ENCODE measurements around the gene NPTX1.

NPTX1 gene

DNA sequence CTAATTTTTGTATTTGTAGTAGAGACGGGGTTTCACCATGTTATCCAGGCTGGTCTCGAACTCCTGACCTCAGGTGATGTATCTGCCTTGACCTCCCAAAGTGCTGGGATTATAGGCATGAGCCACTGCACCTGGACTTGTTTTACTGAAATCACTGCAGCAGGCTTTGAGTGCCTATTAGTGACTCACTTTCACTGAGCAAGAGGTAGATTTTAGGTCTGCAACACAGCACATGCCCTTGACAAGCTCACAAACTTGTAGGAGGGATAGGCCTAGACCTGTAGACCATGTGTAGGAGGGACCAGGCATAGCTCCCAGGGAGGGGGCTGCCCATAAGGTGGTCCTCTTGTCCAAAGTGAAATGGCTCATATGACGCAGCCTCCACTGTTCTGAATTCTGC lies 41.2 kb upstream of the NPTX1 start:
- H3K9me3 ChIP-seq (ENCODE audit: control extremely low read depth in 1 of 5, control insufficient read depth in 4 of 5, insufficient read depth in 2 of 5, low read depth in 1 of 5, low read length in 4 of 5), result no peaks in the 10 kb centered on the region
- no peak overlapping the region for H3K27ac ChIP-seq (ENCODE audit: insufficient read depth in 1 of 2, low read depth in 1 of 2, low read length in 2 of 2, poor library complexity in 1 of 2, severe bottlenecking in 2 of 2)
- CTCF ChIA-PET, result no interaction called here
- no peaks in the 10 kb centered on the region for H3K36me3 ChIP-seq (ENCODE audit: control insufficient read depth in 4 of 4, insufficient read depth in 4 of 4, low read length in 3 of 4)
- no peak for DNase-seq
- POLR2A ChIA-PET, result no interaction called here
- no peak overlapping the region for H3K4me3 ChIP-seq (ENCODE audit: control insufficient read depth in 1 of 7, extremely low read depth in 1 of 7, insufficient read depth in 4 of 7, low read depth in 2 of 7, low read length in 6 of 7)
- no peaks in the 10 kb centered on the region for H3K4me1 ChIP-seq (ENCODE audit: control extremely low read depth in 1 of 4, control insufficient read depth in 4 of 4, insufficient read depth in 4 of 4, low read length in 3 of 4)
- H3K27me3 ChIP-seq (replicated peaks in 2 of 5; ENCODE audit: control insufficient read depth in 4 of 5, insufficient read depth in 5 of 5, low read length in 4 of 5), result peaks cover 0 to 23% (median 15%) of the 10 kb centered on the region in 5 experiments
- 96% methylated on average over 3 of the region's 3 CpGs for WGBS (ENCODE audit: insufficient coverage)

DNA sequence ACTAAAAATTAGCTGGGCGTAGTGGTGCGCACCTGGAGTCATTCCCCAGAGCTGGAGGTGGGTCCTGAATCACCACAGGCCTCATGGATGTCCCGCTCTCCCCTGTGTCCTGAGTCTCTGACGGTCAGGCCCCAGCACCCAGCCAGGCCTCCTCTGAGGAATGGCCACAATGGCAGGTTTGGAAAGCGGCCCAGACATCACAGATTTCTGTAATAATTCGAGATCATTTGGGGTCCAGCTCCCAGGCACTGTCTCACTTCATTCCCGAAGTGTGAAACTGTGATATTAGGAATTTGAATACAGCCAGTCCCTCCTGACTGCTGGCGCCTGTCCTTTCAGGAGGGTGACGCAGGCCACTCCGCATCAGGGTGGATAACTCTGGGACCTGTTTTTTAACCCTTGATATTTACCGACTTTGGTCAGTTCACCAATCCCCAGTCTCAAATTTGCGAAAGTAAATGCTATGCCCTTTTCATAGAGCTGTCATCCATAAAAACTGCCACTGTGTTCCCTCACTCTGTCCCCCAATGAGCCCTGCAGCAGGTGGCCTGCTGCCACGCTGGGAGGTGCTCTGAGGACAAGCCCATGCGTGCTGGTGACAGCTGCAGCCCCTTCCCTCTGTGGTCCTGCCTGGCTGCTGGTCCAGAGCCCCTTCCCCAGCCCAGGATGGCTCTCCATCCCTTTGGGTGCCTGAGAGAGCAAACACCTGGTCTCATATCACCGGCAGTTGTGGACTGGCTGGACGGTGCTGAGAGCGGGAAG lies 39.9 kb upstream of the NPTX1 start:
- CTCF ChIA-PET, result no interaction called here
- Histone ChIP-seq H3K27me3 (replicated peaks in 2 of 5; ENCODE audit: control insufficient read depth in 4 of 5, insufficient read depth in 5 of 5, low read length in 4 of 5) (peaks cover 0 to 29% (median 20%) of the 10 kb centered on the region in 5 experiments), H3K27ac (ENCODE audit: insufficient read depth in 1 of 2, low read depth in 1 of 2, low read length in 2 of 2, poor library complexity in 1 of 2, severe bottlenecking in 2 of 2) (no peak overlapping the region), H3K4me1 (ENCODE audit: control extremely low read depth in 1 of 4, control insufficient read depth in 4 of 4, insufficient read depth in 4 of 4, low read length in 3 of 4) (no peaks in the 10 kb centered on the region), H3K9me3 (ENCODE audit: control extremely low read depth in 1 of 5, control insufficient read depth in 4 of 5, insufficient read depth in 2 of 5, low read depth in 1 of 5, low read length in 4 of 5) (no peaks in the 10 kb centered on the region), H3K36me3 (ENCODE audit: control insufficient read depth in 4 of 4, insufficient read depth in 4 of 4, low read length in 3 of 4) (no peaks in the 10 kb centered on the region), H3K4me3 (ENCODE audit: control insufficient read depth in 1 of 7, extremely low read depth in 1 of 7, insufficient read depth in 4 of 7, low read depth in 2 of 7, low read length in 6 of 7) (no peak overlapping the region)
- POLR2A ChIA-PET, result no interaction called here
- no peak for DNase-seq
- 94% methylated on average over 16 of the region's 17 CpGs for WGBS (ENCODE audit: insufficient coverage)

DNA sequence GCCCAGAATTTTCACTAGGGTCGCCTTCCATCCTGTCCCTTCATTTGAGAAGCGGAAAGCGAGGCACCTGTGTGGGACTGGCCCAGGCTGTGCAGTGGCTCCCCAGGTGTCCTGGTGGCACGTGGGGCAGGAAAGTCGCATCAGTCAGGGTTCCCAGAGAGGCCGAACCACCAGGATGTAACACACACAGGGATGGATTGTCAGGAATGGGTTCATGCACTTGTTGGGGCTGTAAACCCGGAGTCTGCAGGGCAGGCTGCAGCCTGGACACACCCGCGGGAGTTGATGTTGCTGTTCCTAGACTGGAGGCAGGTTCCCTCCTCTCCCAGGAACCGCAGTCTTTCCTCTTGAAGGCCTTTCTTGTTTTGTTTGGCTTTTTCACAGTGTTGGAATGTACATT lies 37.5 kb upstream of the NPTX1 start:
- Histone ChIP-seq H3K36me3 (ENCODE audit: control insufficient read depth in 4 of 4, insufficient read depth in 4 of 4, low read length in 3 of 4) (no peaks in the 10 kb centered on the region), H3K27ac (ENCODE audit: insufficient read depth in 1 of 2, low read depth in 1 of 2, low read length in 2 of 2, poor library complexity in 1 of 2, severe bottlenecking in 2 of 2) (no peak overlapping the region), H3K4me1 (ENCODE audit: control extremely low read depth in 1 of 4, control insufficient read depth in 4 of 4, insufficient read depth in 4 of 4, low read length in 3 of 4) (no peaks in the 10 kb centered on the region), H3K9me3 (ENCODE audit: control extremely low read depth in 1 of 5, control insufficient read depth in 4 of 5, insufficient read depth in 2 of 5, low read depth in 1 of 5, low read length in 4 of 5) (no peaks in the 10 kb centered on the region), H3K27me3 (replicated peaks in 2 of 5; ENCODE audit: control insufficient read depth in 4 of 5, insufficient read depth in 5 of 5, low read length in 4 of 5) (peaks cover 0 to 40% (median 18%) of the 10 kb centered on the region in 5 experiments), H3K4me3 (ENCODE audit: control insufficient read depth in 1 of 7, extremely low read depth in 1 of 7, insufficient read depth in 4 of 7, low read depth in 2 of 7, low read length in 6 of 7) (no peak overlapping the region)
- no peak for DNase-seq
- POLR2A ChIA-PET, result no interaction called here
- WGBS (ENCODE audit: insufficient coverage), result 65% methylated on average over 8 of the region's 10 CpGs
- CTCF ChIA-PET, result no interaction called here

DNA sequence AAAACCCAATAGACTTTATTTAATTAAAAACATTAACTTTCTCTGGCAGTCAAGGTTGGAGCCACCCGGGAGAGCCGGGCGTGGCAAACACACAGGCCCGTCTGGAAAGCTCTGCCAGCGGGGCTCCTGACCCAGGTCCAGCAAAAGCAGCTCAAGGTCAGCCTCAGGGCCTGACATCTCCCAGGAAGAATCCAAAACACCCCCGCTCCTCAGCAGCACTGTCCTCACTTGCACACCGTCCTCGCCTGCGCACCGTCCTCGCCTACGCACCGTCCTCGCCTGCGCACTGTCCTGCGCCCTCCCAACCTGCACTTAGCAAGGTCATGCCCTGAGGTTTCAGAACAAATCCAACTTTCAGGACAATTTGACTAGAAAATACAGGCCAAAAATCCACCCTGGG lies 36.8 kb upstream of the NPTX1 start:
- DNase-seq, result no peak
- H3K4me3 ChIP-seq (ENCODE audit: control insufficient read depth in 1 of 7, extremely low read depth in 1 of 7, insufficient read depth in 4 of 7, low read depth in 2 of 7, low read length in 6 of 7), result no peak overlapping the region
- no peaks in the 10 kb centered on the region for H3K9me3 ChIP-seq (ENCODE audit: control extremely low read depth in 1 of 5, control insufficient read depth in 4 of 5, insufficient read depth in 2 of 5, low read depth in 1 of 5, low read length in 4 of 5)
- WGBS (ENCODE audit: insufficient coverage), result 98% methylated on average over 15 of the region's 16 CpGs
- no peak overlapping the region for H3K27ac ChIP-seq (ENCODE audit: insufficient read depth in 1 of 2, low read depth in 1 of 2, low read length in 2 of 2, poor library complexity in 1 of 2, severe bottlenecking in 2 of 2)
- H3K27me3 ChIP-seq (replicated peaks in 2 of 5; ENCODE audit: control insufficient read depth in 4 of 5, insufficient read depth in 5 of 5, low read length in 4 of 5), result peaks cover 0 to 41% (median 18%) of the 10 kb centered on the region in 5 experiments
- ChIA-PET POLR2A (no interaction called here), CTCF (no interaction called here)
- H3K36me3 ChIP-seq (ENCODE audit: control insufficient read depth in 4 of 4, insufficient read depth in 4 of 4, low read length in 3 of 4), result no peaks in the 10 kb centered on the region
- no peaks in the 10 kb centered on the region for H3K4me1 ChIP-seq (ENCODE audit: control extremely low read depth in 1 of 4, control insufficient read depth in 4 of 4, insufficient read depth in 4 of 4, low read length in 3 of 4)

DNA sequence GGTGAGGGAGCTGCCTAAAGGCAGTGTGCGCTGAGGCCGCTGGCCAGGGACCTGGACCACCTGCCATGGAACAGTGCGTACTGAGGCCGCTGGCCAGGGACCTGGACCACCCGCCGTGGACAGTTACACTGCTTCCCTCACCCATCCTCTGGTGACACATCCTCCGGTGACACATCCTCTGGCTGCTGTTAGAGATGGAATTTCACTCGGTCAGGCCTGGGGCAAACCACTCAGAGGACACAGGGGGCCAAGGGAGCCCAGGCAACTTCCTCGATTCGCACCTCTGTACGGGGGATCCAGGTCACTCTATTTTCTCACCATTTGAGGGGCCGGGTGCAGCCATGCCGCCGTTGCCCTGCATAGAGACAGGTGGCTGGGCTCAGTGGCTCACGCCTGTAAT lies 35.8 kb upstream of the NPTX1 start:
- POLR2A ChIA-PET, result interaction anchor here (0.6 kb wide), 1 partner anchor 476 kb away, joined by 3 read pairs; no protein-coding TSS in a partner anchor
- H3K4me1 ChIP-seq (ENCODE audit: control extremely low read depth in 1 of 4, control insufficient read depth in 4 of 4, insufficient read depth in 4 of 4, low read length in 3 of 4), result no peaks in the 10 kb centered on the region
- DNase-seq, result no peak
- CTCF ChIA-PET, result no interaction called here
- H3K9me3 ChIP-seq (ENCODE audit: control extremely low read depth in 1 of 5, control insufficient read depth in 4 of 5, insufficient read depth in 2 of 5, low read depth in 1 of 5, low read length in 4 of 5), result no peaks in the 10 kb centered on the region
- H3K4me3 ChIP-seq (ENCODE audit: control insufficient read depth in 1 of 7, extremely low read depth in 1 of 7, insufficient read depth in 4 of 7, low read depth in 2 of 7, low read length in 6 of 7), result no peak overlapping the region
- H3K27me3 ChIP-seq (replicated peaks in 2 of 5; ENCODE audit: control insufficient read depth in 4 of 5, insufficient read depth in 5 of 5, low read length in 4 of 5), result peaks cover 0 to 44% (median 14%) of the 10 kb centered on the region in 5 experiments
- no peaks in the 10 kb centered on the region for H3K36me3 ChIP-seq (ENCODE audit: control insufficient read depth in 4 of 4, insufficient read depth in 4 of 4, low read length in 3 of 4)
- WGBS (ENCODE audit: insufficient coverage), result 90% methylated on average over 10 of the region's 15 CpGs
- H3K27ac ChIP-seq (ENCODE audit: insufficient read depth in 1 of 2, low read depth in 1 of 2, low read length in 2 of 2, poor library complexity in 1 of 2, severe bottlenecking in 2 of 2), result no peak overlapping the region

DNA sequence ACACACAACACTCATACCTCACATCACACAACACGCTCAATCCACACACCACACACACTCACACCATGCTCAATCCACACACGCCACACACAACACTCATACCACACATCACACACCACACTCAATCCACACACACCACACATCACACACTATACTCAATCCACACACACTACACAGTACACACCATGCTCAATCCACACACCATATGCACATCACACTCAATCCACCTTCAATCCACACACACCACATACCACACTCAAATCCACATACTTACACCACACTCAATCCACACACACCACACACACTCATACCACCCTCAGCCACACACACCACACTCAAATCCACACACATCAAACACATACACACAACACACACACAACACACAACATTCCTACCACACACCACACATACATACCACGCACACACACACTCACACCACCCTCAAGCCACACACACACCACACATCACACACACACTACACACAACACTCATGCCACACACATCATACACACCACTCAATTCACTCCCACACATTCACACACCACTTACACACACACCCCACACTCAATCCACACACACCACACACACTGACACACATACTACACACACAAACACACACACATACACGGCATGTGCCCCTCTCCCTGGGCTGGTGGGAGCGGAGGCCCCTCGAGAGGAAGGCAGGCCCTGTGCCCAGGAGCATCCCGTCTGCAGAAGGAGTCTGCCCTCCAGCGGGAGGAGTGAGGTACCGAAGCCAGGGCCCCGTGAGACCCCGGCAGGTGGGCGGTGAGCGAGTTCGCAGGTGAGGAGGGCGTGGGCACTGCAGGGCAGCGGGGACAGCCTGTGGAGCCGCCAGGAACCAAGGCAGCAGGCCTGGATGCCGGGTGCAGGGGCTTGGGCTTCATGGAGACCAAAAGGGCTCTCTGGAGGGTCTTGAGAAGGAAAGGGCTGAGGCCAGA lies 35.1 kb upstream of the NPTX1 start:
- no peak for DNase-seq
- ChIA-PET CTCF (no interaction called here), POLR2A (interaction anchor here (0.6 kb wide), 1 partner anchor 477 kb away, joined by 3 read pairs; no protein-coding TSS in a partner anchor)
- H3K27ac ChIP-seq (ENCODE audit: insufficient read depth in 1 of 2, low read depth in 1 of 2, low read length in 2 of 2, poor library complexity in 1 of 2, severe bottlenecking in 2 of 2), result no peak overlapping the region
- no peaks in the 10 kb centered on the region for H3K9me3 ChIP-seq (ENCODE audit: control extremely low read depth in 1 of 5, control insufficient read depth in 4 of 5, insufficient read depth in 2 of 5, low read depth in 1 of 5, low read length in 4 of 5)
- no peak overlapping the region for H3K4me3 ChIP-seq (ENCODE audit: control insufficient read depth in 1 of 7, extremely low read depth in 1 of 7, insufficient read depth in 4 of 7, low read depth in 2 of 7, low read length in 6 of 7)
- H3K4me1 ChIP-seq (ENCODE audit: control extremely low read depth in 1 of 4, control insufficient read depth in 4 of 4, insufficient read depth in 4 of 4, low read length in 3 of 4), result no peaks in the 10 kb centered on the region
- 63% methylated on average over 14 of the region's 18 CpGs for WGBS (ENCODE audit: insufficient coverage)
- H3K27me3 ChIP-seq (replicated peaks in 2 of 5; ENCODE audit: control insufficient read depth in 4 of 5, insufficient read depth in 5 of 5, low read length in 4 of 5), result peaks cover 0 to 40% (median 12%) of the 10 kb centered on the region in 5 experiments
- no peaks in the 10 kb centered on the region for H3K36me3 ChIP-seq (ENCODE audit: control insufficient read depth in 4 of 4, insufficient read depth in 4 of 4, low read length in 3 of 4)

DNA sequence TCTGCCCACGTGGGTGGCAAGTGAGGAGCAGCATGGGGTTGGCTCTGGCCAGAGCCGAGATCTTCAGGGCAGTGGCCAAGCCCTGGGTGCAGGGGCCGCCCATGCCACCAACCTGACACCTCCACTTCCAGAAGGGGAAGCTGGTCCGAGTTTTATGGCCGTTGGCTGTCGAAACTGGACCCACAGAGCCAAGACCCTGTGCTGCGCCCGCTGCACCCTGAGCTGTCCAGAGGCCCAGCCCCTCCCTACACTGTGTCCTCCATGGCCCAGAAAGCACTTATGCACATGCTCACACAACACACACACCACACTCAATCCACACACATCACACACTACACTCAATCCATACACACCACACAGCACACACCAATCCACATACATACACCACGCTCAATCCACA lies 34.4 kb upstream of the NPTX1 start:
- no peaks in the 10 kb centered on the region for H3K4me1 ChIP-seq (ENCODE audit: control extremely low read depth in 1 of 4, control insufficient read depth in 4 of 4, insufficient read depth in 4 of 4, low read length in 3 of 4)
- ChIA-PET CTCF (no interaction called here), POLR2A (no interaction called here)
- DNase-seq, result no peak
- H3K27me3 ChIP-seq (replicated peaks in 2 of 5; ENCODE audit: control insufficient read depth in 4 of 5, insufficient read depth in 5 of 5, low read length in 4 of 5), result peaks cover 0 to 42% (median 14%) of the 10 kb centered on the region in 5 experiments
- H3K9me3 ChIP-seq (ENCODE audit: control extremely low read depth in 1 of 5, control insufficient read depth in 4 of 5, insufficient read depth in 2 of 5, low read depth in 1 of 5, low read length in 4 of 5), result no peaks in the 10 kb centered on the region
- no peak overlapping the region for H3K27ac ChIP-seq (ENCODE audit: insufficient read depth in 1 of 2, low read depth in 1 of 2, low read length in 2 of 2, poor library complexity in 1 of 2, severe bottlenecking in 2 of 2)
- no peak overlapping the region for H3K4me3 ChIP-seq (ENCODE audit: control insufficient read depth in 1 of 7, extremely low read depth in 1 of 7, insufficient read depth in 4 of 7, low read depth in 2 of 7, low read length in 6 of 7)
- no peaks in the 10 kb centered on the region for H3K36me3 ChIP-seq (ENCODE audit: control insufficient read depth in 4 of 4, insufficient read depth in 4 of 4, low read length in 3 of 4)
- whole genome bisulfite sequencing (ENCODE audit: insufficient coverage), result 78% methylated on average over 8 of the region's 9 CpGs

Measured in common myeloid progenitor, CD34-positive (primary cell).